ENCODE results near the gene ABHD11. TPM values are rescaled to one million over a fixed set of nuclear protein-coding genes. Genes with fewer than 3 reads are reported as not detected.

The ABHD11 gene
- total RNA-seq, 1 donor: 8.2 TPM

DNA sequence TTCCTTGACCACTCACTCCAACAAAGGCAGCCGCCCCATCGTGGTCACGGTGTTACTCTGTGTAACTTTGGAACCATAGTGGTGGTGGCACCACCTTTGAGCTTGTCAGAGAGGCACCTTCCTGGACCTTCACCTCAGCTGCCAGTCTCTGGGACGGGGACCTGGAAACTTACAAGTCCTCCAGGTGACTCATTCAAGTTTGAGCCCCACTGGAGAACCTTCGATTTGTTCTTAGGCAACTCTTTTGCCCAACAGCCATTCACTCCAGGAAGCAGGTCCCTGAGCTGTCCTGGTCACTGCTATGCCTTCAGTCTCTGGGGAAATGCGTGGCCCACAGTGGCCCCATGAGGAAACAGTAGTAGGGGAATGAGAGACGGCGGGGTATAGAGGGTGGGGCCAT is 36.4 kb downstream of the ABHD11 start:
- TF ChIP-seq, protein P1, sequence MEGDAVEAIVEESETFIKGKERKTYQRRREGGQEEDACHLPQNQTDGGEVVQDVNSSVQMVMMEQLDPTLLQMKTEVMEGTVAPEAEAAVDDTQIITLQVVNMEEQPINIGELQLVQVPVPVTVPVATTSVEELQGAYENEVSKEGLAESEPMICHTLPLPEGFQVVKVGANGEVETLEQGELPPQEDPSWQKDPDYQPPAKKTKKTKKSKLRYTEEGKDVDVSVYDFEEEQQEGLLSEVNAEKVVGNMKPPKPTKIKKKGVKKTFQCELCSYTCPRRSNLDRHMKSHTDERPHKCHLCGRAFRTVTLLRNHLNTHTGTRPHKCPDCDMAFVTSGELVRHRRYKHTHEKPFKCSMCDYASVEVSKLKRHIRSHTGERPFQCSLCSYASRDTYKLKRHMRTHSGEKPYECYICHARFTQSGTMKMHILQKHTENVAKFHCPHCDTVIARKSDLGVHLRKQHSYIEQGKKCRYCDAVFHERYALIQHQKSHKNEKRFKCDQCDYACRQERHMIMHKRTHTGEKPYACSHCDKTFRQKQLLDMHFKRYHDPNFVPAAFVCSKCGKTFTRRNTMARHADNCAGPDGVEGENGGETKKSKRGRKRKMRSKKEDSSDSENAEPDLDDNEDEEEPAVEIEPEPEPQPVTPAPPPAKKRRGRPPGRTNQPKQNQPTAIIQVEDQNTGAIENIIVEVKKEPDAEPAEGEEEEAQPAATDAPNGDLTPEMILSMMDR (IDR thresholded peaks at IDR 0.05; ENCODE audit: insufficient read depth, low read depth, low read length): no peak

DNA sequence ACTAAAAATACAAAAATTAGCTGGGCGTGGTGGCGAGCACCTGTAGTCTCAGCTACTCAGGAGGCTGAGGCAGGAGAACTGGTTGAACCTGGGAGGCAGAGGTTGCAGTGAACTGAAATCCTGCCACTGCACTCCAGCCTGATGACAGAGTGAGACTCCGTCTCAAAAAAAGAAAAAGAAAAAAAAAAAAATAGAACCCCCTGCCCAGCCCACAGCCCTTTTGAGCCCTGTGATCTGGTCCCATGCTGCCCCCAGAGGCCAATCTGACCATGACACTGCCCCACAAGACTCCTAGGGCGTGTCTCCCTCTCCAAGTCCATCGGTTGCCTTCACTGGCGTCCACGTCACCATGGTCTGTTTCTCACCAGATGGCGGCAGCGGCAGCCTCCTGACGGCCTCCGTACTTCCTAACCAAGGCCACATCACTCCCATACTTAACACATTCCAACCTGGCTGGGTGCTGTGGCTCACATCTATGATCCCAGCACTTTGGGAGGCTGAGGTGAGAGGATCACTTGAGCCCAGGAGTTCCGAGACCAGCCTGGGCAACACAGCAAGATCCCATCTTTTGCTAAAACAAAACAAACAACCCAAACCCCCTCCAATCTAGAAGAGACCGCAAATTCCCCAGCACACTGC is 37.1 kb downstream of the ABHD11 start:
- no peak overlapping the region for H3K4me3 ChIP-seq (ENCODE audit: low read depth, low read length)

More for the DNA sequence above, 36.4 kb downstream of the ABHD11 start:
- DNase-seq (ENCODE audit: low read depth): no peak
- no peak overlapping the region for H3K4me3 ChIP-seq (ENCODE audit: low read depth, low read length)

DNA sequence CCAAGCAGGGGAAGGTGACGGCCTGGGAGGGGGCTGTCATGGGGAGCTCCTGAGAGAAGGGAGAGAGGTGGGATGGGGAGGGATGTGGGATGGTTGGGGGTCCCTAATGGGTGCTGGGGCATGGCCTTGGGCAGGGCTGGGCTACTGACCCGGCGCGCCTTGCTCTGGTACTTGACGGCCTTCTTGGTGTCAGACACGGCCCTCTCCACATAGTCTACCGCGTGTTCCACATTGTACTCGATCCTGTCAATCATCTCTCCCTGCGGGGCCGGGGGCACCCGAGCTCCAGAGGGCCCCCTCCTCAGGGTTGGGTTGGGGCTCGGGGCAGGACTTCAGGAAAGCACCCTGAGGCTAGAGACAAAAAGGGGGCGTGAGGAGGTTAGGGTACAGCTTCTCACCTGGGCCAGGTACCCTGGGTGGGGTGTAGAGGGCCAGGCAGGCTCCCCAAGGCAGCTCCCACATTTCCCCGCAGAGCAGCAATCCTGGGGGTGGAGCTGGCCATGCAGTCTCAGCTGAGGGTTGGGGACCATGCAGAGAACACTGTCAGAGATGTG is 37.9 kb downstream of the ABHD11 start:
- DNase-seq (ENCODE audit: low read depth): no peak
- no peak overlapping the region for H3K4me3 ChIP-seq (ENCODE audit: low read depth, low read length)
- TF ChIP-seq, protein P1 (IDR thresholded peaks at IDR 0.05; ENCODE audit: insufficient read depth, low read depth, low read length): no peak

More for the DNA sequence above, 37.1 kb downstream of the ABHD11 start:
- TF ChIP-seq, protein P1 (IDR thresholded peaks at IDR 0.05; ENCODE audit: insufficient read depth, low read depth, low read length): peak; percentile 69
- DNase-seq (ENCODE audit: low read depth): peak; percentile 77

DNA sequence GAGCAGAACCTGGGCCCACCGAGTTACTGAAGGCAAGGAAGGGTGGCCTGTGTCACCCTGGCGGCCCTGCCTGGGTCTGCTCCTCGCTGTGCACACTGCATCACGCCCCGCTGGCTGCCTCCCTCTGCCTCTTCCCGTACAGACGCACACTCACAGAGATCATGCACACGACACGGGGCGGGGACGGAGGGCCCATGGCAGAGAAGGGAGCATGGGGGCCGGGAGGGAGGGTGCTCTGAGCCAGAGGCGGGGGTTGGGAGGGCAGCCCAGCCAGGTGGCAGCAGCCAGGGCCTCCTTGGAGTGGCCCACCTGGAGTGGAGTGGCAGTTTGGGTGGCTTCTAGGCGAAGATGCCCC is 38.6 kb downstream of the ABHD11 start:
- DNase-seq (ENCODE audit: low read depth): no peak
- TF ChIP-seq, protein P1 (IDR thresholded peaks at IDR 0.05; ENCODE audit: insufficient read depth, low read depth, low read length): no peak
- no peak overlapping the region for H3K4me3 ChIP-seq (ENCODE audit: low read depth, low read length)

DNA sequence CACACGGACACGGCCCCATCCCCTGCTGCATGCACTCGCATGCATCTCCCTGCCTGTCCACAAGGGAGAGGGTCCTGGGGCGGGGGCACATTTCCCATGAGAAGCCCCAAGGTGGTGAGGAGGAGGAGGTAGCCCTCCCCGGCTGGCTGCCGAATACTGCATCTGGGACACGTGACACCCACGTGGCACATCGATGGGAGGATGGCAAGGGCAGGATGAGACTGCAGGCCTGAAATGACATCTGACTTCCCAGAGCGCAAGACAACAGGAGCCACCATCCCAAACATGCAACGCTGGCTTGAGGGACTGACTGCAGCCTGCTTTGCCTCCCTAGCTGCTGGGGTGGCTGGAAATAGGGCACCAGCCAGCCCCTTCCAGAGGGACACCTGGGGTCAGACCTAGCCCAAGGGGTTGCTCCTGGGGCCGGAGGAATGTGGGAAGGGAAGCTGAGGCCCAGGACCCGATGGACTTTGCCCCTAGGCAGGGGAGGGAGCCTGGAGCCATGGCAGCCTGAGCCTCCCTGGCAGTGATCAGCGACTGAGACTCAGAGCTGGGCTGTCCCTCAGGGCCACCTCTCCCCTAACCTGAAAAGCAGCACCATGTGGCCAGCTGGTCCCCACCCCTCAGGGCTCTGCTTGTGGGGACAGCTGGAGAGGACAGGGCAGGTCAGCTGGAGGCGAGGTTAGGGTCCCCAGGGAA is 39.1 kb downstream of the ABHD11 start:
- H3K4me3 ChIP-seq (ENCODE audit: low read depth, low read length): no peak overlapping the region
- DNase-seq (ENCODE audit: low read depth): no peak
- TF ChIP-seq, protein P1 (IDR thresholded peaks at IDR 0.05; ENCODE audit: insufficient read depth, low read depth, low read length): no peak

DNA sequence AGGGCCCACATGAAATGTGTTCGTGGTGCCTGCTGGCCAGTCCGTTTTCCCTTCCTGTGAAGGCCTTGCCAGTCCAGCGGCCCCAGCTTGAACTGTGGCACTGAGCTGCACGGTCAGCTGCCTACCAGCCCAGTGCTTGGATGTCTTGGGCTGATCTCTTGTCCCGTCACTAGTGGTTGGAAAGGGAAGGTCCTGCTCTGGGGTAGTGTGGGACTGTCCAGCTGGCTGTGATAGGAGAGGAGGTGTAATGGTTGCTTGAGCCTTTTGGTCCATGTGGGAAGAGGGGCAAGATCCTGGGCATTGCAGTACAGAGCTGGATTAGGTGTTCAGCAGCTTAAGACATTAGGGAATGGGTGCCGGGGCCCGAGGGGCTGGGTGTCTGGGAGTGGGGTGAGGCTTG is 40.2 kb downstream of the ABHD11 start:
- H3K4me3 ChIP-seq (ENCODE audit: low read depth, low read length): no peak overlapping the region
- no peak for DNase-seq (ENCODE audit: low read depth)
- TF ChIP-seq, protein P1 (IDR thresholded peaks at IDR 0.05; ENCODE audit: insufficient read depth, low read depth, low read length): no peak

All from fibroblast of villous mesenchyme (primary cell).